ENCODE data around the gene MTCL1. TPM values are rescaled to one million over a fixed set of nuclear protein-coding genes. Genes with fewer than 3 reads are reported as not detected.

MTCL1 gene
- total and polyA plus RNA-seq, 8 donors = 7.1 to 16.0 (median 11.9) TPM

DNA sequence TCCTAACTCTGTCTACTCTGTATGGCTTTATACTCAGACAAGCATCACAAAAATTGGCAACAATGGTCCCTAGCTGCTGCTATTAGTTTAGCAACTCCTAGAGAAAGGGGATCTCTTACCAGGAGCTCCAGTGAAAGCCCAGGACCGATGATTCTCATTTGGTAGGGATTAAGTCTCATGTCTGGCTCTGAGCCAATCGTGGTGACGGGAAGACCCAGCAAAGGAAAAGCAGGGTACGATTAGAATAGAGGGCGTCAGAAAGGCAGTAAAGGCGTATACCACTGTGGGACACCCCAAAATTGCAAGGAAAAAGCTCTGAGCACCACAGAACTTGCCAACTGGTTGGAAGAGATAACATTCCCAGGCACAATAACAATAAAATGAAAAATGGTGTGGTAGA, 129.5 kb downstream of the MTCL1 start:
- Histone ChIP-seq H3K9me3 (peaks cover 0 to 6% of the 10 kb centered on the region in 2 donors), H3K4me3 (no peak overlapping the region), H3K27ac (no peak overlapping the region), H3K27me3 (no peaks in the 10 kb centered on the region), H3K4me1 (no peaks in the 10 kb centered on the region), H3K36me3 (no peaks in the 10 kb centered on the region)
- intact Hi-C loops (cut with DNase I) = no loop called here
- DNase-seq = no peak
- ATAC-seq = no peak
- TF ChIP-seq CTCF (IDR thresholded peaks at IDR 0.05) = no peak

GRCh38 chr18:8835521-8835953, 130.2 kb downstream of the MTCL1 start:
- no peak for TF ChIP-seq CTCF (IDR thresholded peaks at IDR 0.05)
- no peak overlapping the region for H3K27ac ChIP-seq
- ATAC-seq (peak; percentile 24), DNase-seq (no peak)
- no peak overlapping the region for H3K4me3 ChIP-seq
- H3K36me3 ChIP-seq = no peaks in the 10 kb centered on the region
- intact Hi-C loops (cut with DNase I) = no loop called here
- H3K9me3 ChIP-seq = peaks cover 0 to 6% of the 10 kb centered on the region in 2 donors
- H3K27me3 ChIP-seq = no peaks in the 10 kb centered on the region
- H3K4me1 ChIP-seq = no peaks in the 10 kb centered on the region

GRCh38 chr18:8839281-8839680, 133.9 kb downstream of the MTCL1 start:
- intact Hi-C loops (cut with DNase I) = no loop called here
- DNase-seq (peak in 2 of 4 donors; percentile 16 to 57), ATAC-seq (peak; percentile 77)
- no peak for TF ChIP-seq CTCF (IDR thresholded peaks at IDR 0.05)
- H3K36me3 ChIP-seq = no peaks in the 10 kb centered on the region
- no peak overlapping the region for H3K4me3 ChIP-seq
- peaks cover 0 to 6% of the 10 kb centered on the region in 2 donors for H3K9me3 ChIP-seq
- no peaks in the 10 kb centered on the region for H3K27me3 ChIP-seq
- H3K27ac ChIP-seq = no peak overlapping the region
- no peaks in the 10 kb centered on the region for H3K4me1 ChIP-seq

DNA sequence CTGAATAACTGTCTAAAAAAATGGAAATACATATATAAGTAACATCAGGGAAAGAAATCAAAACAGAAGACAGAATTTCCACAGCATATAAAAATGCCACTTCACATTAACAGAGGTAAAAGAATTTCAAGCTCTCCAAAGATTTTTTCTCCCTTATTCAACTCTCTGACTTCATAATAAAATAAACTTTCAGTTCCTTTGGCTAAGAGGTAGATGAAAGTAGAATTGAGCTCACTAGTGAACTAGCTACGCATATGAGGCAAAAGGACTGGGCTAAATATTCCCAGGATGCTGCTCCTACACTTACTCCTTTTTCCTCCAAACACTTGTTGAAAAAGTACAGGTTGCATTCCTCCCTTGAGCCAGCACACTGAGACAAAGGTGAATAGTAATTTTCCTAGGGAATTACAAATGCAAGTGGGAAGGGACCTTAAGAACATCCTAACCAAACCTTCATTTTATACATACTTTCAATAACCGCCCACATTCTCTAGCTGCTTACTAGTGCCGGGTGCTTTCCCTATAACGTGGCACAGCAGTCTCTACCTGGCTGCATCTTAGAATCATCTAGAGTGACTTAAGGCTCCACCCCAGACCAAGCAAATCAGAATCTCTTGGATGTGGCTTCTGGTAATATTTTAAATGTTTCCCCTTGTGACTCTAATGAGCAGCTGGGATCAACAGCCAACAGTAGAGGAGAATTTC, 136.6 kb downstream of the MTCL1 start:
- H3K27ac ChIP-seq = no peak overlapping the region
- peaks cover 0 to 3% of the 10 kb centered on the region in 2 donors for H3K9me3 ChIP-seq
- H3K36me3 ChIP-seq = no peaks in the 10 kb centered on the region
- intact Hi-C loops (cut with DNase I) = no loop called here
- H3K4me3 ChIP-seq = no peak overlapping the region
- ATAC-seq (peak; percentile 39), DNase-seq (no peak)
- no peaks in the 10 kb centered on the region for H3K4me1 ChIP-seq
- H3K27me3 ChIP-seq = peaks cover 0 to 6% of the 10 kb centered on the region in 2 donors
- no peak for TF ChIP-seq CTCF (IDR thresholded peaks at IDR 0.05)

DNA sequence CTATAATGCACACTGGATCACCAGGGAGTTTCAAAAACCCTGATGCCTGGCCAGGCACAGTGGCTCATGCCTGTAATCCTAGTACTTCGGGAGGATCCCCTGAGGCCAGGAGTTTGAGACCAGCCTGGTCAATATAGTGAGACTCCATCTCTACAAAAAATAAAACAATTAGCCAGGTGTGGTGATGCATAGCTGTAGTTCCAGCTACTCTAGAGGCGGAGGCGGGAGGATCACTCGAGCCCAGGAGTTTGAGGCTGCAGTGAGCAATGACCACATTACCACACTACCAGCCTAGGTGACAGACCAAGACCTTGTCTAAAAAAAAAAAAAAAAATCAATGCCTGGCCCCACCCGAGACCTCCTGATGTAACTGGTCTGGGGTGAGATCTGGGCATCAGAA, 137.2 kb downstream of the MTCL1 start:
- H3K4me3 ChIP-seq = no peak overlapping the region
- H3K27ac ChIP-seq = no peak overlapping the region
- no peaks in the 10 kb centered on the region for H3K9me3 ChIP-seq
- TF ChIP-seq CTCF (IDR thresholded peaks at IDR 0.05) = no peak
- no peak for ATAC-seq
- peaks cover 0 to 6% of the 10 kb centered on the region in 2 donors for H3K27me3 ChIP-seq
- intact Hi-C loops (cut with DNase I) = no loop called here
- no peaks in the 10 kb centered on the region for H3K36me3 ChIP-seq
- no peak for DNase-seq
- no peaks in the 10 kb centered on the region for H3K4me1 ChIP-seq

All from left lung (tissue), 10 donors.